K562 (cell line): ENCODE measurements around the gene SCFD2. TPM values are rescaled to one million over a fixed set of nuclear protein-coding genes. Genes with fewer than 3 reads are reported as not detected.

Source experiments
- ATAC-seq: fragments of 200-7000 bp; cut with Tn5 transposase; 3 replicates; pipeline ENCODE4 v1.9.1; 2020; ENCODE audit warnings: moderate library complexity
- BruUV-seq: library from RNA; stranded (reverse); fragments of 400-500 nt; replicated peaks from 2 replicates; lab custom pipeline; 2021; lab: Mats Ljungman, UMichigan
- CTCF ChIA-PET: fragments of 300-600 bp; formaldehyde crosslinking; extraction: SDS; loops from one replicate; lab custom pipeline; 2021; ENCODE audit warnings: low intra/inter-chr PET ratio; lab: Yijun Ruan, JAX
- POLR2A ChIA-PET: fragments of 300-600, 350-650 bp; sonication (Branson Sonifier 250); formaldehyde crosslinking; extraction: SDS; loops from one replicate; lab custom pipeline; 2021; ENCODE audit warnings: antibody characterized with exemption, inconsistent platforms; lab: Yijun Ruan, JAX
- DNase-seq, 4 experiments: peaks; one replicate each; pipeline versions ENCODE4 v3.0.0 to v3.0.0-alpha.2; 2011 to 2018; ENCODE audit warnings: low spot score in 3 of 4, mixed read lengths in 3 of 4; ENCODE audit errors: extremely low read depth in 1 of 4
- FAIRE-seq: peaks from 2 replicates; lab custom pipeline; 2011; peaks lifted over from hg19 to GRCh38; lab: Jason Lieb, UNC
- H2AFZ ChIP-seq: 2 replicates; pipeline ENCODE4 v1.6.0; 2011; ENCODE audit warnings: low read depth, low read length, control low read depth, inconsistent platforms
- H3K27ac ChIP-seq: fragments of 200-600 bp; 3 replicates; pipeline ENCODE4 v1.8.0; 2011; ENCODE audit warnings: low read depth, mild to moderate bottlenecking, control low read depth, inconsistent platforms, low read length, moderate library complexity, mixed read lengths; ENCODE audit errors: extremely low read depth
- H3K27me3 ChIP-seq, 2 experiments: fragments of 300-600 bp in 1 of 2; 2 replicates in 1 of 2; 3 replicates in 1 of 2; pipeline versions ENCODE4 v1.6.0 to v1.8.0; 2011; ENCODE audit warnings: inconsistent platforms in 2 of 2, low read length in 2 of 2, mild to moderate bottlenecking in 1 of 2, mixed read lengths in 1 of 2, moderate library complexity in 1 of 2; ENCODE audit not compliant: control insufficient read depth in 2 of 2, insufficient read depth in 2 of 2
- H3K36me3 ChIP-seq: fragments of 300-600 bp; 3 replicates; pipeline ENCODE4 v1.8.0; 2011; ENCODE audit warnings: mild to moderate bottlenecking, low read length, inconsistent platforms; ENCODE audit not compliant: control insufficient read depth, insufficient read depth
- H3K4me1 ChIP-seq, 2 experiments: fragments of 200-600 bp in 1 of 2; replicated peaks in 1 of 2; 2 replicates in 1 of 2; 3 replicates in 1 of 2; pipeline versions ENCODE4 v1.5.1 to v1.8.0; 2011; ENCODE audit warnings: inconsistent platforms in 2 of 2, low read length in 2 of 2, mild to moderate bottlenecking in 1 of 2, mixed read lengths in 1 of 2, moderate library complexity in 1 of 2; ENCODE audit not compliant: control insufficient read depth in 2 of 2, insufficient read depth in 2 of 2
- H3K4me2 ChIP-seq: 2 replicates; pipeline ENCODE4 v1.6.1; 2011; ENCODE audit warnings: low read length, control low read depth, inconsistent platforms, mixed read lengths; ENCODE audit not compliant: insufficient read depth
- H3K4me3 ChIP-seq: fragments of 200-600 bp; sonication (generic), shearing (Covaris generic); 2 replicates; pipeline ENCODE4 v1.5.1; 2016; ENCODE audit warnings: control low read depth, inconsistent platforms
- H3K79me2 ChIP-seq: fragments of 200-600 bp; 3 replicates; pipeline ENCODE4 v1.8.0; 2011; ENCODE audit warnings: low read length, inconsistent platforms; ENCODE audit not compliant: control insufficient read depth, insufficient read depth
- H3K9ac ChIP-seq, 2 experiments: 2 replicates each; pipeline versions ENCODE4 v1.6.0 to v1.6.1; 2011; ENCODE audit warnings: low read depth in 2 of 2, low read length in 2 of 2, control low read depth in 1 of 2, inconsistent platforms in 1 of 2, mild to moderate bottlenecking in 1 of 2, mixed read lengths in 1 of 2; ENCODE audit not compliant: insufficient read depth in 1 of 2
- H3K9me1 ChIP-seq: one replicate; pipeline ENCODE4 v1.6.0; 2011; ENCODE audit warnings: inconsistent platforms, mild to moderate bottlenecking, low read length, moderate library complexity; ENCODE audit not compliant: control insufficient read depth, insufficient read depth
- H3K9me3 ChIP-seq: replicated peaks from 2 replicates; pipeline ENCODE4 v1.5.1; 2011; ENCODE audit warnings: low read depth, low read length, inconsistent platforms; ENCODE audit not compliant: control insufficient read depth, insufficient read depth
- H4K20me1 ChIP-seq: replicated peaks from 2 replicates; pipeline ENCODE4 v1.6.1; 2011; ENCODE audit warnings: low read length, inconsistent platforms, mixed read lengths; ENCODE audit not compliant: control insufficient read depth, insufficient read depth
- ATF1 ChIP-seq, 2 experiments: fragments of 450-650 bp in 1 of 2; IDR thresholded peaks; 2 replicates each; pipeline ENCODE4 v1.6.1; 2016; ENCODE audit warnings: missing compliant biosample characterization in 1 of 2, missing genetic modification characterization in 1 of 2
- CCAR2 ChIP-seq: fragments of 200-400 bp; formaldehyde crosslinking; IDR thresholded peaks from 2 replicates; pipeline ENCODE4 v1.6.1; 2017; ENCODE audit warnings: mild to moderate bottlenecking, low read depth, low read length
- GTF2F1 ChIP-seq: IDR thresholded peaks from 2 replicates; pipeline ENCODE4 v1.6.1; 2011; ENCODE audit warnings: low read depth, low read length, improper control_type of control experiment
- SOX6 ChIP-seq: fragments of 450-650 bp; IDR thresholded peaks from 2 replicates; pipeline ENCODE4 v1.6.1; 2014; ENCODE audit warnings: mild to moderate bottlenecking
- SRF ChIP-seq, 2 experiments: fragments of 250-450, 450-650 bp in 1 of 2; sonication (Bioruptor Pico) in 1 of 2; sonication (generic) in 1 of 2; formaldehyde crosslinking; IDR thresholded peaks; 2 replicates each; pipeline versions ENCODE4 v1.5.0 to v1.5.1; 2020 to 2022; ENCODE audit warnings: mild to moderate bottlenecking in 1 of 2, missing genetic modification reagents in 1 of 2
- THRAP3 ChIP-seq: fragments of 450-650 bp; IDR thresholded peaks from 2 replicates; pipeline ENCODE4 v1.6.1; 2016; ENCODE audit warnings: mild to moderate bottlenecking, inconsistent platforms, borderline replicate concordance
- ZNF589 ChIP-seq: fragments of 200-800 bp; sonication (Bioruptor generic); IDR thresholded peaks from 2 replicates; pipeline ENCODE4 v1.6.1; 2016; ENCODE audit warnings: low read depth, missing genetic modification characterization, missing compliant biosample characterization
- ZNF668 ChIP-seq: fragments of 250-450 bp; sonication (Bioruptor Pico); IDR thresholded peaks from 2 replicates; pipeline ENCODE4 v1.8.0; 2022; ENCODE audit warnings: mild to moderate bottlenecking, inconsistent platforms
- ZNF766 ChIP-seq: fragments of 200-800 bp; sonication (Bioruptor generic); conservative IDR thresholded peaks from 2 replicates; pipeline ENCODE4 v1.6.1; 2016; ENCODE audit warnings: missing genetic modification characterization, missing compliant biosample characterization
- ZSCAN32 ChIP-seq: fragments of 450-650 bp; formaldehyde crosslinking; IDR thresholded peaks from 2 replicates; pipeline ENCODE4 v1.4.0; 2020; ENCODE audit warnings: mild to moderate bottlenecking, moderate library complexity
- WGBS: fragments of 100-300 bp; shearing (Covaris generic); methylation state at CpG from one replicate; pipeline ENCODE4 v1.1.6; 2016; ENCODE audit warnings: low coverage, mixed read lengths; ENCODE audit not compliant: insufficient coverage; ENCODE audit errors: missing lambda C conversion rate; 5-methylcytosine and 5-hydroxymethylcytosine counted together
- in situ Hi-C: fragments of 300-500 bp; cut with MboI; formaldehyde crosslinking; loops from 4 replicates; pipeline ENCODE4 v1.15.0; 2018; ENCODE audit warnings: inconsistent platforms, mixed read lengths
- intact Hi-C: fragments of 100-400 bp; cut with micrococcal nuclease; formaldehyde crosslinking; loops from 2 replicates; pipeline ENCODE4 v1.14.2; 2022
- polyA plus RNA-seq, 8 experiments: library from polyadenylated mRNA; depleted of rRNA in 4 of 8; stranded (reverse) in 5 of 8; unstranded in 3 of 8; fragments of >200 nt; fragmentation: Nextera tagmentation in 2 of 8; fragmentation: Illumina TruSeq in 1 of 8; extraction: Ambion mirVana in 2 of 8; extraction: Trizol in 1 of 8; gene quantifications; 2 replicates each; pipeline versions ENCODE4 v1.2.1 to v1.2.3, GENCODE V29; 2011 to 2014; ENCODE audit warnings: inconsistent platforms in 1 of 8, missing spikeins in 1 of 8
- total RNA-seq, 7 experiments: library from RNA; depleted of rRNA in 6 of 7; stranded (reverse); fragments of >200 nt in 6 of 7; fragmentation: Illumina TruSeq in 2 of 7; extraction: Trizol in 2 of 7; gene quantifications; 2 replicates each; pipeline versions ENCODE4 v1.2.1 to v1.2.3, GENCODE V29; 2011 to 2021; ENCODE audit warnings: low replicate concordance in 1 of 7
- TF ChIP-seq, protein P1 (sequence below): fragments of 450-650 bp; formaldehyde crosslinking; IDR thresholded peaks from 2 replicates; pipeline ENCODE4 v1.4.0; 2020; ENCODE audit warnings: mild to moderate bottlenecking, moderate library complexity
- TF ChIP-seq, protein P2 (sequence below): fragments of 450-650 bp; formaldehyde crosslinking; IDR thresholded peaks from 2 replicates; pipeline ENCODE4 v1.4.0; 2020; ENCODE audit warnings: mild to moderate bottlenecking, moderate library complexity

SCFD2 gene
- total and polyA plus RNA-seq, 9 of the 15 experiments (the other 6 are each of a cell fraction or from before 2014, with no cell fraction given) = 5.7 to 30.3 (median 22.8) TPM

DNA sequence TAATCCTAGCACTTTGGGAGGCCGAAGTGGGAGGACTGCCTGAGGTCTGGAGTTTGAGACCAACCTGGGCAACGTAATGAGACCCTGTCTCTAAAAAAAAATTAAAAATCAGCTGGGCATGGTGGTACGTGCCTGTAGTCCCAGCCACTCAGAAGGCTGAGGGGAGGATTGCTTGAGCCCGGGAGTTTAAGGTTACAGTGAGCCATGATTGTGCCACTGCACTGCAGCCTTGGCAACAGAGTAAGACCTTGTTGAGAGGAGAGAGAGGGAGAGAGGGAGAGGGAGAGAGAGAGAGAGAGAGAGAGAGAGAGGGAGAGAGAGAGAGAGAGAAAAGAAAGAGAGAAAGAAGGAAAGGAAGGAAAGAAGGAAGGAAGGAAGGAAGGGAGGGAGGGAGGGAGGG is 358.8 kb downstream of the SCFD2 start (continued):
- TF ChIP-seq, protein P1, sequence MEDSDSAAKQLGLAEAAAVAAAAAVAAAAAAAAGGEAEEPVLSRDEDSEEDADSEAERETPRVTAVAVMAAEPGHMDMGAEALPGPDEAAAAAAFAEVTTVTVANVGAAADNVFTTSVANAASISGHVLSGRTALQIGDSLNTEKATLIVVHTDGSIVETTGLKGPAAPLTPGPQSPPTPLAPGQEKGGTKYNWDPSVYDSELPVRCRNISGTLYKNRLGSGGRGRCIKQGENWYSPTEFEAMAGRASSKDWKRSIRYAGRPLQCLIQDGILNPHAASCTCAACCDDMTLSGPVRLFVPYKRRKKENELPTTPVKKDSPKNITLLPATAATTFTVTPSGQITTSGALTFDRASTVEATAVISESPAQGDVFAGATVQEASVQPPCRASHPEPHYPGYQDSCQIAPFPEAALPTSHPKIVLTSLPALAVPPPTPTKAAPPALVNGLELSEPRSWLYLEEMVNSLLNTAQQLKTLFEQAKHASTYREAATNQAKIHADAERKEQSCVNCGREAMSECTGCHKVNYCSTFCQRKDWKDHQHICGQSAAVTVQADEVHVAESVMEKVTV (CRISPR knock-in tag) = no peak

DNA sequence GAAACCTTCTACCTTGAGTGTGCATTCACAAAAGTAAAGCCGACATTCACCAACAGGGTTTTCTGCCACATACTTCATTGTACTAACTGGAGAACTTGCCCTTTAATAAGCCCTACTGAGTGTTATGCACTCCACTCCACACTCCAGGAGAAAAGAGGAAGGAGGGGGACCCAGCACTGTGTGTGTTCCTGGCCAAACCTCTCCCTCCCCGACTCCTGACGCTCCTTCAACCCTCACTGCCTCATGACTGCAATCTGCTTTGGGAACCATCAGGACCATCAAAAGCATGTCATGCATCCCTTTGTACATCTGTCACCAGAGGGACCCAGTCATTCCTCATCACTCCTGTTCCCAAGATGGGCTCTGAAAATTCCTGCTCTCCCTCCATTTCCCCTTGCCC is 360.1 kb downstream of the SCFD2 start:
- H3K36me3 ChIP-seq = no peaks in the 10 kb centered on the region
- H3K27ac ChIP-seq = no peak overlapping the region
- ChIA-PET POLR2A (interaction anchor here (0.6 kb wide), 1 partner anchor 293 kb away, joined by 4 read pairs; no protein-coding TSS in a partner anchor), CTCF (interaction anchor here (0.6 to 0.7 kb wide), 2 partner anchors 203 to 1218 kb away, joined by 3 read pairs; no protein-coding TSS in a partner anchor)
- no peaks in the 10 kb centered on the region for H3K79me2 ChIP-seq
- intact Hi-C loops = no loop called here
- WGBS = 81% methylated on average over 3 of the region's 3 CpGs
- no peaks in the 10 kb centered on the region for H4K20me1 ChIP-seq
- TF ChIP-seq THRAP3 (no peak), ZNF766 (CRISPR knock-in tag) (no peak), ZNF668 (CRISPR knock-in tag) (no peak), SOX6 (no peak), GTF2F1 (no peak), ZNF589 (CRISPR knock-in tag) (no peak), CCAR2 (no peak), ATF1 (CRISPR knock-in tag; IDR thresholded peaks at IDR 0.05) (no peak), ATF1 (tag; IDR thresholded peaks at IDR 0.05) (no peak), SRF (CRISPR knock-in tag; IDR thresholded peaks at IDR 0.05) (no peak), ZSCAN32 (CRISPR knock-in tag) (no peak)
- TF ChIP-seq, protein P2, sequence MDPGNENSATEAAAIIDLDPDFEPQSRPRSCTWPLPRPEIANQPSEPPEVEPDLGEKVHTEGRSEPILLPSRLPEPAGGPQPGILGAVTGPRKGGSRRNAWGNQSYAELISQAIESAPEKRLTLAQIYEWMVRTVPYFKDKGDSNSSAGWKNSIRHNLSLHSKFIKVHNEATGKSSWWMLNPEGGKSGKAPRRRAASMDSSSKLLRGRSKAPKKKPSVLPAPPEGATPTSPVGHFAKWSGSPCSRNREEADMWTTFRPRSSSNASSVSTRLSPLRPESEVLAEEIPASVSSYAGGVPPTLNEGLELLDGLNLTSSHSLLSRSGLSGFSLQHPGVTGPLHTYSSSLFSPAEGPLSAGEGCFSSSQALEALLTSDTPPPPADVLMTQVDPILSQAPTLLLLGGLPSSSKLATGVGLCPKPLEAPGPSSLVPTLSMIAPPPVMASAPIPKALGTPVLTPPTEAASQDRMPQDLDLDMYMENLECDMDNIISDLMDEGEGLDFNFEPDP (CRISPR knock-in tag) = no peak
- DNase-seq = no peak
- no peak overlapping the region for H3K4me2 ChIP-seq
- no peak for ATAC-seq
- BruUV-seq = no TSS peak
- no peaks in the 10 kb centered on the region for H3K9me1 ChIP-seq
- in situ Hi-C loops = loop anchor here (25.0 kb wide), 1 partner anchor 806 kb away; no protein-coding TSS in a partner anchor
- no peak overlapping the region for H3K9ac ChIP-seq
- no peaks in the 10 kb centered on the region for H3K4me1 ChIP-seq
- H3K4me3 ChIP-seq = no peak overlapping the region
- H2AFZ ChIP-seq = no peak overlapping the region
- H3K27me3 ChIP-seq = no peaks in the 10 kb centered on the region
- no peaks in the 10 kb centered on the region for H3K9me3 ChIP-seq
- no peak for FAIRE-seq
